GM12873 (cell line): Measurements from ENCODE around the gene HDAC5.
A peak's percentile ranks its signal among the peaks of the same experiment; 100 is the strongest.

Experiments
- CTCF ChIP-seq: IDR thresholded peaks from 2 replicates; pipeline ENCODE4 v1.5.1; 2012; ENCODE audit warnings: low read depth, mild to moderate bottlenecking, moderate library complexity, low read length, control low read depth; ENCODE audit not compliant: insufficient read depth; ENCODE audit errors: missing control alignments

Gene HDAC5

DNA sequence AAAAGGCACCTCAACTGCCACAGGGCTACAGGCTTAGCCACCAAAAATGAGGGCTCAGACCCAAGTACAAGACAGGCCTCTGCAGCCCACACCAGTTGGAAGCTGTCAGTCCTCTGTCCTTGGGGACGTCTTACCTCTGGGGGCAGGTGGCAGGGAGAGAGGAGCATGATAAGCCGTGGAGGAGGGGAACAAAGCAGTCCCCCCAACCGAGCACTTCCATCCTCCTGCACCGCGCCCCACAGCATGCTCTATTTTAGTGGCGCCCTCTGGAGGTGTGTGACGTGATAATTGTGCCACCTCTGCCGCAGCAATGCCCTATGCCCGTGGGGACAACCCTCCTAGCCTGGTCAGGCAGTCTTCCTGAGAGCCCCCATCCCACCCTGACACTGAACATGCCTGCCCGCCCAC lies 39.3 kb downstream of the HDAC5 start:
- TF ChIP-seq CTCF: peak; percentile 54

- TF ChIP-seq CTCF: peak; percentile 31
Observed at GRCh38 chr17:44083250-44083849, 40.1 kb downstream of the HDAC5 start.

DNA sequence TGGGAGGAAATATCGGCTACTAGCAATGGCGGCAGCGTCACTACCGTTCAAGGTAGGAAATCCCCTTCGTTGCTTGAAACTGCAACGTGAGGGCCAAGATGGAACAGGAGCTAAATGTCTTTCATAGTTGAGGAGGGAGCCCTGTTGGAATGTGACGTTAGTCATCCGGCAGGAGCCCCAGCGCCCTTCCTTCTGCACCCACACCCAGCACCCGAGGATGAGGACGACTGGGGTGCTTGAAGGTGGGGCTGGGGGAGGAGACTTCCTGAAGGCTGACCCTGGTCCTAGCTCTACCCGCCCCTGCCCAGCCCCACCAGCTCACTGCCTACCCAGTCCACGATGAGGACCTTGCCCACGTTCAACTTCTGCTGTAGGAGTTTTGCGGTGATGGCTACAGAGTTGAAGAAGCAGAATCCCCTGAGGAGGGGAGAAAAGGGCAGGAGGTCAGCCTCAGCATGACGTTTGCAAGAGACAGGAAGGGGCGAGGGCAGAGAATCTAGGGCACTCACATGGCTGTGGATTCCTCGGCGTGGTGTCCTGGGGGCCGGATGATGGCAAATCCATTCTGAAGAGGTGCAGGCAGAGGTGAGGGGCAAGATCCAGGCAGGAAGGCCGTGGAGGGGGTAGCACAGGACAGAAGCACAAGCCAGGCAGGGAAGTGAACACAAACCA lies 41.0 kb downstream of the HDAC5 start:
- TF ChIP-seq CTCF: no peak

DNA sequence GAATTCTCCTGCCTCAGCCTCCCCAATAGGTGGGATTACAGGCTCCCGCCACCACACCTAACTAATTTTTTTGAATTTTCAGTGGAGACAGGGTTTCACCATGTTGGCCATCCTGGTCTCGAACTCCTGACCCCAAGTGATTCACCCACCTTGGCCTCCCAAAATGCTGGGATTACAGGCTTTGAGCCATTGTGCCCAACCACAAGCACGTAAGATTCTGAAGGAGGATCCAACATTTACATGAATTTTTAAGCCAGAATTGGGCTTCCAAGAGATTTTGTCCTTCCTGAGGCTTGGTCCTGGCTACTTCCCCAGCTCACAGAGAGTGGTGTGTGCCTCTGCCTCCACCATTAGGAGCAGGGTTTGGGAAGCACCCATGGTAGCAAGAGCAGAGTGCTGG lies 41.8 kb downstream of the HDAC5 start:
- TF ChIP-seq CTCF: no peak

- no peak for TF ChIP-seq CTCF
Observed at GRCh38 chr17:44079877-44080821, 43.3 kb downstream of the HDAC5 start.

DNA sequence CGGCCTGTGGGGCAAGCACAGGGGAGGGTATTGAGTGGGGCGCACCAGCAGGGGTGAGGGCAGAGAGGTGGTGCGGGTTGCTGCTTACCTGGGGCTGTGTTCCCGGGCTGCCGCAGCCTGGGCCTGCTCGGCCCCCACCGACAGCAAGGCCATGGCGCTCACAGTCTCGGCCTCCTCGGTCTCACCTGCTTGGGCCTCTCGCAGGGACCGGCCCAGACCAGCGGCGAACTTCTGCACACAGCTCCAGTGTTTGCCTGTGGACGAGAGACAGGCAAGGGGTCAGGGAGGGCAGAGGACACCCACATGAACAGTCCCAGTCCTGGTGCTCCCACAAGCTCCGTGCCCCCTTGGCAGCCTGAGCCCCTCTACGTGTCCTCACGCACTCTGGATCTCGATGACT lies 45.0 kb downstream of the HDAC5 start:
- no peak for TF ChIP-seq CTCF

- TF ChIP-seq CTCF: no peak
Observed at GRCh38 chr17:44077595-44077909, 45.9 kb downstream of the HDAC5 start.
